CD14-positive monocyte (primary cell): ENCODE data around the gene ANKRD23. TPM values are rescaled to one million over a fixed set of nuclear protein-coding genes. Genes with fewer than 3 reads are reported as not detected.
A peak's percentile ranks its signal among the peaks of the same experiment; 100 is the strongest.

ENCODE experiments used
- DNase-seq, 3 donors: peaks; one replicate each; pipeline ENCODE4 v3.0.0-alpha.2; 2011 to 2022
- H2AFZ ChIP-seq: 2 replicates; pipeline ENCODE4 v1.6.0; 2012; ENCODE audit warnings: mild to moderate bottlenecking, low read depth, low read length, inconsistent platforms; ENCODE audit not compliant: insufficient read depth, poor library complexity, severe bottlenecking
- H3K27ac ChIP-seq, 2 donors: 1 replicate in 1 of 2; 2 replicates in 1 of 2; pipeline ENCODE4 v1.5.1; 2012 to 2013; ENCODE audit warnings: low read length in 2 of 2, control low read depth in 1 of 2, inconsistent platforms in 1 of 2, low read depth in 1 of 2, mild to moderate bottlenecking in 1 of 2
- H3K27me3 ChIP-seq, 2 donors: one replicate each; pipeline versions ENCODE4 v1.6.0 to v1.6.1; 2011 to 2013; ENCODE audit warnings: low read length in 2 of 2; ENCODE audit not compliant: control insufficient read depth in 2 of 2, insufficient read depth in 2 of 2
- H3K36me3 ChIP-seq, 2 donors: replicated peaks in 1 of 2; 1 replicate in 1 of 2; 2 replicates in 1 of 2; pipeline versions ENCODE4 v1.5.1 to v1.6.1; 2012 to 2013; ENCODE audit warnings: low read length in 2 of 2, control low read depth in 1 of 2, inconsistent platforms in 1 of 2, mild to moderate bottlenecking in 1 of 2; ENCODE audit not compliant: insufficient read depth in 2 of 2, control insufficient read depth in 1 of 2
- H3K4me1 ChIP-seq, 2 donors: 1 replicate in 1 of 2; 2 replicates in 1 of 2; pipeline versions ENCODE4 v1.5.1 to v1.6.1; 2012 to 2013; ENCODE audit warnings: low read length in 2 of 2, control low read depth in 1 of 2, inconsistent platforms in 1 of 2, mild to moderate bottlenecking in 1 of 2, moderate library complexity in 1 of 2; ENCODE audit not compliant: insufficient read depth in 2 of 2, control insufficient read depth in 1 of 2
- H3K4me2 ChIP-seq: replicated peaks from 2 replicates; pipeline ENCODE3; 2012; ENCODE audit warnings: low read length, moderate library complexity, mild to moderate bottlenecking; ENCODE audit not compliant: poor library complexity, severe bottlenecking; ENCODE audit errors: extremely low read depth
- H3K4me3 ChIP-seq, 3 experiments: fragments of 200-600 bp in 1 of 3; sonication (generic) in 1 of 3; replicated peaks in 1 of 3; 1 replicate in 2 of 3; 2 replicates in 1 of 3; pipeline ENCODE4 v1.5.1; 2011 to 2013; ENCODE audit warnings: low read length in 3 of 3, mild to moderate bottlenecking in 3 of 3, control low read depth in 2 of 3, low read depth in 2 of 3, inconsistent platforms in 1 of 3, moderate library complexity in 1 of 3
- H3K79me2 ChIP-seq: 2 replicates; pipeline ENCODE4 v1.6.0; 2012; ENCODE audit warnings: mild to moderate bottlenecking, control low read depth, inconsistent platforms, low read length, moderate library complexity; ENCODE audit not compliant: insufficient read depth
- H3K9ac ChIP-seq: 2 replicates; pipeline ENCODE4 v1.6.0; 2017; ENCODE audit warnings: low read length, mild to moderate bottlenecking; ENCODE audit not compliant: insufficient read depth, poor library complexity, severe bottlenecking
- H3K9me3 ChIP-seq, 2 donors: replicated peaks in 1 of 2; 1 replicate in 1 of 2; 2 replicates in 1 of 2; pipeline versions ENCODE4 v1.5.1 to v1.6.1; 2012 to 2013; ENCODE audit warnings: low read length in 2 of 2, control low read depth in 1 of 2; ENCODE audit not compliant: control insufficient read depth in 1 of 2, insufficient read depth in 1 of 2
- H4K20me1 ChIP-seq: 2 replicates; pipeline ENCODE4 v1.6.0; 2012; ENCODE audit warnings: mild to moderate bottlenecking, low read length, control low read depth, moderate library complexity; ENCODE audit not compliant: insufficient read depth
- H3K27ac Mint-ChIP-seq, 7 donors: one replicate each; pipeline ENCODE4 v1.8.0; 2020; ENCODE audit warnings: mild to moderate bottlenecking in 7 of 7, mixed read lengths in 7 of 7, moderate library complexity in 6 of 7, inconsistent platforms in 2 of 7
- H3K27me3 Mint-ChIP-seq, 3 donors: one replicate each; pipeline ENCODE4 v1.8.0; 2021 to 2022; ENCODE audit warnings: low read depth in 3 of 3, mild to moderate bottlenecking in 3 of 3, mixed read lengths in 3 of 3, moderate library complexity in 3 of 3, inconsistent platforms in 1 of 3
- H3K36me3 Mint-ChIP-seq, 2 donors: one replicate each; pipeline ENCODE4 v1.8.0; 2020; ENCODE audit warnings: mixed read lengths in 2 of 2, inconsistent platforms in 1 of 2, mild to moderate bottlenecking in 1 of 2
- H3K4me1 Mint-ChIP-seq: one replicate; pipeline ENCODE4 v1.8.0; 2020; ENCODE audit warnings: mild to moderate bottlenecking, mixed read lengths
- H3K4me3 Mint-ChIP-seq, 2 donors: one replicate each; pipeline ENCODE4 v1.8.0; 2020; ENCODE audit warnings: mild to moderate bottlenecking in 2 of 2, mixed read lengths in 2 of 2, moderate library complexity in 1 of 2
- H3K9me3 Mint-ChIP-seq, 7 donors: one replicate each; pipeline ENCODE4 v1.8.0; 2020 to 2022; ENCODE audit warnings: mixed read lengths in 7 of 7, mild to moderate bottlenecking in 6 of 7, moderate library complexity in 6 of 7, inconsistent platforms in 2 of 7
- WGBS: methylation state at CpG from one replicate; pipeline ENCODE4 v1.1.5; 2013; ENCODE audit warnings: missing lambda C conversion rate; ENCODE audit not compliant: insufficient coverage; 5-methylcytosine and 5-hydroxymethylcytosine counted together
- intact Hi-C, 2 donors: fragments of 100-400 bp; cut with micrococcal nuclease; formaldehyde crosslinking; loops; one replicate each; pipeline versions ENCODE4 v1.15.0 to v1.15.1; 2023
- polyA plus RNA-seq, 3 donors: library from polyadenylated mRNA; depleted of rRNA in 1 of 3; unstranded in 2 of 3; stranded (reverse) in 1 of 3; fragments of 300-500 nt in 2 of 3; fragments of >200 nt in 1 of 3; fragmentation: Illumina TruSeq in 2 of 3; gene quantifications; 1 replicate in 2 of 3; 2 replicates in 1 of 3; pipeline ENCODE4 v1.2.3, GENCODE V29; 2012 to 2021
- TF ChIP-seq, protein P1 (sequence below): fragments of 200-600 bp; IDR thresholded peaks from one replicate; pipeline ENCODE4 v1.8.0; 2022; ENCODE audit warnings: antibody characterized with exemption, mild to moderate bottlenecking

ANKRD23 gene
- polyA plus RNA-seq, 3 donors: 1.4 TPM; not detected in 2

DNA sequence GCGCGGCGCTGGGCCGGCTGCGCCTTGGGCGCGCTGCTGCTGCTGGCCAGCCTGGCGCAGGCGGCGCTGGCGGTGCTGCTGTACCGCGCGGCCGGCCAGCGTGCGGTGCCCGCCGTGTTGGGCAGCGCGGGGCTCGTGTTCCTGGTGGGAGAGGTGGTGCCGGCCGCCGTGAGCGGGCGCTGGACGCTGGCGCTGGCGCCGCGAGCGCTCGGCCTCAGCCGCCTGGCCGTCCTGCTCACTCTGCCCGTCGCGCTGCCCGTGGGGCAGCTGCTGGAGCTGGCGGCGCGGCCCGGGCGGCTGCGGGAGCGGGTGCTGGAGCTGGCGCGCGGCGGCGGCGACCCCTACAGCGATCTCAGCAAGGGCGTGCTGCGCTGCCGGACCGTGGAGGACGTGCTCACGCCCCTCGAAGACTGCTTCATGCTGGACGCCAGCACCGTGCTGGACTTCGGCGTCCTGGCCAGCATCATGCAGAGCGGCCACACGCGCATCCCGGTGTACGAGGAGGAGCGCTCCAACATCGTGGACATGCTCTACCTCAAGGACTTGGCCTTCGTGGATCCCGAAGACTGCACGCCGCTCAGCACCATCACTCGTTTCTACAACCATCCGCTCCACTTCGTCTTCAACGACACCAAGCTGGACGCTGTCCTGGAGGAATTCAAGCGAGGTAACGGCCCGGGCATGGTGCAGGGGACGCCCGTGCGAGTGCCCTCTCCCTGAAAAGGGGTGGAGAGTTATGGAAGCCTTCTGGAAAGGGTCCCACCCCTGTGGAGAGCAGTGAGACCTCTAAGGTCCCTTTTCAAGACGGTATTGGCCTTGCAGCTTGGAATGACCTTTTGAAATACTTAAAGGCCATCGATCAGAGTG is 26.8 kb downstream of the ANKRD23 start:
- peaks cover 55% of the 10 kb centered on the region for H3K4me1 Mint-ChIP-seq
- peak overlapping the region; percentile 96 for H3K4me2 ChIP-seq

More for the DNA sequence above, 26.8 kb downstream of the ANKRD23 start:
- Histone ChIP-seq H3K79me2 (peaks cover 16% of the 10 kb centered on the region), H3K36me3 (peaks cover 4 to 15% of the 10 kb centered on the region in 2 donors), H3K4me3 (peak overlapping the region; percentile 19 to 73 (median 51)), H3K27ac (no peak overlapping the region), H3K27me3 (no peaks in the 10 kb centered on the region), H2AFZ (peak overlapping the region; percentile 15), H3K9me3 (no peaks in the 10 kb centered on the region), H3K9ac (peak overlapping the region; percentile 43), H4K20me1 (peaks cover 48% of the 10 kb centered on the region), H3K4me1 (peaks cover 22 to 35% of the 10 kb centered on the region in 2 donors)
- Mint-ChIP-seq H3K27ac (no peak overlapping the region), H3K36me3 (peaks cover 33 to 38% of the 10 kb centered on the region in 2 donors), H3K4me3 (peak overlapping the region; percentile 77 to 88), H3K9me3 (no peaks in the 10 kb centered on the region), H3K27me3 (peaks cover 8 to 14% (median 10%) of the 10 kb centered on the region in 3 donors)
- 5% methylated on average over 80 of the region's 89 CpGs for WGBS
- TF ChIP-seq, protein P1, sequence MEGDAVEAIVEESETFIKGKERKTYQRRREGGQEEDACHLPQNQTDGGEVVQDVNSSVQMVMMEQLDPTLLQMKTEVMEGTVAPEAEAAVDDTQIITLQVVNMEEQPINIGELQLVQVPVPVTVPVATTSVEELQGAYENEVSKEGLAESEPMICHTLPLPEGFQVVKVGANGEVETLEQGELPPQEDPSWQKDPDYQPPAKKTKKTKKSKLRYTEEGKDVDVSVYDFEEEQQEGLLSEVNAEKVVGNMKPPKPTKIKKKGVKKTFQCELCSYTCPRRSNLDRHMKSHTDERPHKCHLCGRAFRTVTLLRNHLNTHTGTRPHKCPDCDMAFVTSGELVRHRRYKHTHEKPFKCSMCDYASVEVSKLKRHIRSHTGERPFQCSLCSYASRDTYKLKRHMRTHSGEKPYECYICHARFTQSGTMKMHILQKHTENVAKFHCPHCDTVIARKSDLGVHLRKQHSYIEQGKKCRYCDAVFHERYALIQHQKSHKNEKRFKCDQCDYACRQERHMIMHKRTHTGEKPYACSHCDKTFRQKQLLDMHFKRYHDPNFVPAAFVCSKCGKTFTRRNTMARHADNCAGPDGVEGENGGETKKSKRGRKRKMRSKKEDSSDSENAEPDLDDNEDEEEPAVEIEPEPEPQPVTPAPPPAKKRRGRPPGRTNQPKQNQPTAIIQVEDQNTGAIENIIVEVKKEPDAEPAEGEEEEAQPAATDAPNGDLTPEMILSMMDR: no peak
- DNase-seq: peak in 1 of 3 donors; percentile 30
- intact Hi-C loops: loop anchor here (5.0 to 10.0 kb wide), 3 partner anchors 40 to 55 kb away; partner anchors contain the start of genes ANKRD39 (in 2 of the 2) and CNNM4 (in 2 of the 2)
